Measurements from ENCODE around the gene KBTBD8. TPM values are rescaled to one million over a fixed set of nuclear protein-coding genes. Genes with fewer than 3 reads are reported as not detected.

The KBTBD8 gene
- total and polyA plus RNA-seq, 9 of the 15 experiments (the other 6 are each of a cell fraction or from before 2014, with no cell fraction given) = 2.7 to 9.1 (median 5.6) TPM

- peak; percentile 42; the same call in 1 of the 2 replicates for TF ChIP-seq ZBTB2 (IDR thresholded peaks at IDR 0.05)
- peak; percentile 79 for TF ChIP-seq HDAC3 (IDR thresholded peaks at IDR 0.05; ENCODE audit: borderline replicate concordance, partially characterized antibody)
- no peak for TF ChIP-seq ZNF277 (CRISPR knock-in tag; IDR thresholded peaks at IDR 0.05; ENCODE audit: borderline replicate concordance)
- TF ChIP-seq FOSL1 (tag; conservative IDR thresholded peaks at IDR 0.05) = no peak
- TF ChIP-seq EP300 (IDR thresholded peaks at IDR 0.05; ENCODE audit: low read length) = peak; percentile 87
- no peak for TF ChIP-seq HINFP (tag; conservative IDR thresholded peaks at IDR 0.05; ENCODE audit: low read depth)
- peak; percentile 92 for TF ChIP-seq DPF2 (IDR thresholded peaks at IDR 0.05)
- peak; percentile 96 for TF ChIP-seq MEIS2 (IDR thresholded peaks at IDR 0.05; ENCODE audit: partially characterized antibody)
- no peak for TF ChIP-seq ADNP (tag; IDR thresholded peaks at IDR 0.05)
- TF ChIP-seq E2F6 (IDR thresholded peaks at IDR 0.05; ENCODE audit: borderline replicate concordance in 1 of 2, extremely low read depth in 1 of 2, insufficient read depth in 1 of 2, insufficient read length in 1 of 2, low read depth in 1 of 2, low read length in 1 of 2, poor library complexity in 1 of 2, severe bottlenecking in 1 of 2) = no peak
- TF ChIP-seq ELF4 (CRISPR knock-in tag; IDR thresholded peaks at IDR 0.05) = no peak
- TF ChIP-seq SAP30 (IDR thresholded peaks at IDR 0.05; ENCODE audit: borderline replicate concordance, insufficient read depth, low read depth, low read length, poor library complexity, severe bottlenecking) = no peak
- TF ChIP-seq CREBBP (IDR thresholded peaks at IDR 0.05; ENCODE audit: low read depth, low read length) = no peak
- no peak for TF ChIP-seq U2AF1 (optimal IDR thresholded peaks at IDR 0.05; ENCODE audit: low read depth, low read length)
- TF ChIP-seq JUN (IDR thresholded peaks at IDR 0.05; ENCODE audit: borderline replicate concordance, low read depth, low read length) = peak; percentile 38; the same call in 1 of the 2 replicates
- TF ChIP-seq JUN (CRISPR knock-in tag; IDR thresholded peaks at IDR 0.05; ENCODE audit: borderline replicate concordance) = no peak
- TF ChIP-seq ZNF197 (CRISPR knock-in tag; IDR thresholded peaks at IDR 0.05; ENCODE audit: low read depth) = no peak; the same call in 1 of the 2 replicates
- TF ChIP-seq RB1 (IDR thresholded peaks at IDR 0.05; ENCODE audit: low read depth) = no peak
- TF ChIP-seq GATA2 (CRISPR knock-in tag; IDR thresholded peaks at IDR 0.05) = peak; percentile 51; the same call in 1 of the 2 replicates
- 0 out of 2 replicates have a peak, but pooled peaks have one; percentile 35 for TF ChIP-seq MBD2 (IDR thresholded peaks at IDR 0.05; ENCODE audit: borderline replicate concordance, low read depth)
- TF ChIP-seq NEUROD1 (IDR thresholded peaks at IDR 0.05; ENCODE audit: borderline replicate concordance, low read depth, low read length, partially characterized antibody) = no peak
- TF ChIP-seq ZKSCAN8 (CRISPR knock-in tag; IDR thresholded peaks at IDR 0.05) = no peak
Observed at GRCh38 chr3:67017211-67017610, 19.1 kb downstream of the KBTBD8 start (continued).
